ENCODE data around the gene KIFC1. TPM values are rescaled to one million over a fixed set of nuclear protein-coding genes. Genes with fewer than 3 reads are reported as not detected.
"Not testable (repeated sequence)": the region's sequence is repeated elsewhere in the genome, so short reads cannot be mapped to it uniquely, and the experiment has no call there.

The KIFC1 gene
- total RNA-seq, 1 donor from 2014 or later = 31.3 TPM

DNA sequence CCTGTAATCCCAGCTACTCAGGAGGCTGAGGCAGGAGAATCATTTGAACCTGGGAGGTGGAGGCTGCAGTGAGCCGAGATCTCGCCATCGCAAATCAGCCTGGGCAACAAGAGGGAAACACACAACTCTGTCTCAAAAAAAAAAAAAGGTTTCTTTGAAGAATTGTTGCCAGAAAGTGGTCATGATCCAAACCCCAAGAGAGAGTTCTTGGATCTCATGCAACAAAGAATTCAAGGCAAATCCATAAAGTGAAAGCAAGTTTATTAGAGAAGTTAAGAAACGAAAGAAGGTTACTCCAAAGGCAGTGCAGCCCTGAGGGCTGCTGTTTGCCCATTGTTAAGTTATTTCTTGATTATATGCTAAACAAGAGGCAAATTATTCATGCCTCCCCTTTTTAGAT is 14.5 kb upstream of the KIFC1 start:
- no peak for TF ChIP-seq CTCF (IDR thresholded peaks at IDR 0.05; ENCODE audit: unreplicated experiment)
- H3K36me3 Mint-ChIP-seq = no peaks in the 10 kb centered on the region
- H3K9me3 Mint-ChIP-seq = no peaks in the 10 kb centered on the region
- H3K4me1 Mint-ChIP-seq = peaks cover 36% of the 10 kb centered on the region
- H3K27ac Mint-ChIP-seq = no peak overlapping the region
- DNase-seq (ENCODE audit: low spot score in 2 of 2, unreplicated experiment in 2 of 2) = no peak
- H3K4me3 Mint-ChIP-seq = no peak overlapping the region
- H3K27me3 Mint-ChIP-seq (ENCODE audit: low read depth) = no peaks in the 10 kb centered on the region

GRCh38 chr6:33379184-33379583 is 12.4 kb upstream of the KIFC1 start:
- not testable (repeated sequence) for H3K9me3 Mint-ChIP-seq; H3K36me3 Mint-ChIP-seq; DNase-seq (ENCODE audit: low spot score in 2 of 2, unreplicated experiment in 2 of 2); H3K4me3 Mint-ChIP-seq; H3K27ac Mint-ChIP-seq; H3K27me3 Mint-ChIP-seq (ENCODE audit: low read depth)
- H3K4me1 Mint-ChIP-seq = peaks cover 20% of the 10 kb centered on the region

DNA sequence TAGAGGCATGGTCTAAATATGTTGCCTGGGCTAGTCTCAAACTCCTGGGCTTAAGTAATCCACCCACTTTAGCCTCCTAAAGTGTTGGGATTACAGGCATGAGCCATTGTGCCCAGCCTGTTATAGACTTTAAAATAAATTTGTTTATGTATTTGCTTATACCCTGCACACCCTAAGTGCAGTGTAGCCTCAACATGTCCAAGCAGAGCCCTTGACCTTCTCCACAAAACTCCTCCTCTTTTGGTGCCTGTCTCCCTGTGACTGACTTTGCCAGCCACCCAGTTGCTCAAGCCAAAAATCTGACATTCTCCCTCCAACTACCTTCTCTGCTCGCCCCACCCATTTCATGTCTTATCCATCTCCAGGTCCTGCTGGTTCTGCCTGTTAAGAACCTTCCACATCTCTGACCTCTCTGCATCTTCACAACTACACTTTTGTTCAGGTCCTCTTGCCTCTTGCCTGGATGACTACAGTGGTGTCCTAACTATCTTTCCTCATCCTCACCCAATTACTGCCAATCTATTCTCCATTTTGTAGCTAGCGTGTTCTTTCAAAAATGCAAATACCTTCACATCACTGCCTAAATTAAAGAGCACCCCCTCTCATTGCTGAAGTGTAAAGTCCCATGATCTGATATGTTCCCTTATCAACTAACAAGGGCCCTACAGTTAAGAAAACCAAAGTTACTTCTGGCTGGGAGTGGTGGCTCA is 11.2 kb upstream of the KIFC1 start:
- no peaks in the 10 kb centered on the region for H3K27me3 Mint-ChIP-seq (ENCODE audit: low read depth)
- no peak overlapping the region for H3K27ac Mint-ChIP-seq
- H3K4me3 Mint-ChIP-seq = no peak overlapping the region
- peaks cover 9% of the 10 kb centered on the region for H3K4me1 Mint-ChIP-seq
- no peak for DNase-seq (ENCODE audit: low spot score in 2 of 2, unreplicated experiment in 2 of 2)
- H3K36me3 Mint-ChIP-seq = no peaks in the 10 kb centered on the region
- H3K9me3 Mint-ChIP-seq = no peaks in the 10 kb centered on the region
- no peak for TF ChIP-seq CTCF (IDR thresholded peaks at IDR 0.05; ENCODE audit: unreplicated experiment)

- H3K36me3 Mint-ChIP-seq = no peaks in the 10 kb centered on the region
- no peak for DNase-seq (ENCODE audit: low spot score in 2 of 2, unreplicated experiment in 2 of 2)
- H3K27ac Mint-ChIP-seq = no peak overlapping the region
- no peak for TF ChIP-seq CTCF (IDR thresholded peaks at IDR 0.05; ENCODE audit: unreplicated experiment)
- H3K9me3 Mint-ChIP-seq = no peaks in the 10 kb centered on the region
- H3K4me3 Mint-ChIP-seq = no peak overlapping the region
- H3K27me3 Mint-ChIP-seq (ENCODE audit: low read depth) = no peaks in the 10 kb centered on the region
- H3K4me1 Mint-ChIP-seq = peaks cover 2% of the 10 kb centered on the region
Measured at GRCh38 chr6:33383427-33384185, 8.0 kb upstream of the KIFC1 start.

DNA sequence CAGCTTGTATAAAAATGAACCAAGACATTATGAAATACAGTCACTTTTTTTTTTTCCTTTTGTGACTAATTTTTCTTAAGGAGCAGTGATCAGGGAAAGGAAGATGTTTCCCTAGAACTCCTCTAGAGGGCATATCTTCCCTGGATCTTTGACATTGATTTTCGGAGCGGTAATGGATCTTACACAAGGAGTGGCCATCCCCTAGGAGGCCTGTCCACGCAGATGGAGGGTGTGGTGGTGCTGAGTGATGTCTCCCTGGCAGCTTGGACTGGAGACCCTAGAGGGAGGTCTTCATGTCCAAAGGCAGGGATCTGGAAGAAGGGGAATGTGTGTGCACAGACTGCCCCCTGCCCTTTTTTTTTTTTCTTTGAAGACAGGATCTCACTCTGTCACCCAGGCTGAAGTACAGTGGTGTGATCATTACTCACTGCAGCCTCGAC is 7.0 kb upstream of the KIFC1 start:
- H3K4me3 Mint-ChIP-seq = no peak overlapping the region
- H3K9me3 Mint-ChIP-seq = no peaks in the 10 kb centered on the region
- no peak for DNase-seq (ENCODE audit: low spot score in 2 of 2, unreplicated experiment in 2 of 2)

More for the DNA sequence above, 7.0 kb upstream of the KIFC1 start:
- no peaks in the 10 kb centered on the region for H3K36me3 Mint-ChIP-seq
- no peak for TF ChIP-seq CTCF (IDR thresholded peaks at IDR 0.05; ENCODE audit: unreplicated experiment)
- H3K4me1 Mint-ChIP-seq = peaks cover 2% of the 10 kb centered on the region
- H3K27me3 Mint-ChIP-seq (ENCODE audit: low read depth) = no peaks in the 10 kb centered on the region
- no peak overlapping the region for H3K27ac Mint-ChIP-seq
